ENCODE results near the gene PLCG1.

The PLCG1 gene

DNA sequence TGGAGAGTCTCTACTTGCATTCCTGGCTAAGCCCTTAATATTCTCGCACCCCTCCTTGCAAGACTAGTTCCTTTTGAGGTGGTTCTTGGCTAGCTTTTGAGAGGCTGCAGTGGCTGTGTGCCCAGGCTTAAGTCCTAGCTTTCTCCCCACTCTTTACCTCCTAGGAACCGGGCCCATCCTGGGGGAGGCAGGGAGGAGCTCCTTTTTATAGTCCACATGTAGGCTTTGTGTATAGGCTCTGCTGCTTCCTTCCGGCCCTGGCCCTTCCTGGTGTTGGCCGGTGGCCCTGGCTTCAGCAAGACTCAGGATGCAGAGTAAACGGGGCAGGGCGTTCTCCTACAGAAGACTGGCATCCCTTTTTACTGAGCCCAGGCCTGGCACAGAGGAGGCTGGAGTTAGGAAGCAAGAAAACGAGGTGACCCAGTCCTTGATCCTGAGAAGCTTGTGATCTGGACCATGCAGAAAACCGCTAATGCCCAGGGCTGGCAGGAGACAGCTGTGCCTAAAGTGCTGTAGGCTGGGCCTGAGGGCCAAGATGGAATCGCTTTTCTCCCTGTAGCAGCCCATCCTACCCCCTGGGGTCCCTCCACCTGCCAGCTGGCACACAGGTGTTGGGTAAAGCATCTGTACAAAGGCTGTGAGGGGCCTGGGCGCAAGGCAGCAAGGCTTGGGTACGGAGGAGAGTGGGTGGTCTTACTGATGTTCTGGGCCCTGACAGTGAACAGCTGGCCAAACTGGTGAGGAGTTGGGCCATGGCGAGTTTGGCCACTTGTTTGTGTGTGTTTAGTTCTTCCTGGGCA is 8.7 kb downstream of the PLCG1 start:
- H3K27ac ChIP-seq (ENCODE audit: low read length, poor library complexity, severe bottlenecking) = no peak overlapping the region
- no peak overlapping the region for H3K9ac ChIP-seq (ENCODE audit: low read length)
- H3K4ac ChIP-seq (ENCODE audit: low read depth in 1 of 2, low read length in 2 of 2) = no peak overlapping the region
- H3K9me3 ChIP-seq (ENCODE audit: control insufficient read depth, low read length) = no peaks in the 10 kb centered on the region
- H3K79me1 ChIP-seq (replicated peaks; ENCODE audit: low read length, poor library complexity, severe bottlenecking) = peaks cover 14% of the 10 kb centered on the region
- WGBS = 95% methylated on average over 10 of the region's 12 CpGs
- H2BK5ac ChIP-seq (ENCODE audit: low read depth, low read length, poor library complexity, severe bottlenecking) = no peak overlapping the region
- H3K14ac ChIP-seq (ENCODE audit: low read length in 2 of 2) = no peak overlapping the region
- H3K18ac ChIP-seq (ENCODE audit: low read depth in 1 of 2, low read length in 2 of 2) = no peak overlapping the region
- H2BK12ac ChIP-seq (ENCODE audit: low read length in 2 of 2) = no peak overlapping the region
- H3K4me2 ChIP-seq (ENCODE audit: low read length, poor library complexity, severe bottlenecking) = no peak overlapping the region
- no peak overlapping the region for H2AFZ ChIP-seq (ENCODE audit: low read depth, low read length)
- peaks cover 29% of the 10 kb centered on the region for H3K4me1 ChIP-seq (ENCODE audit: control insufficient read depth, insufficient read depth, low read depth, low read length)
- H3K36me3 ChIP-seq (ENCODE audit: control insufficient read depth in 1 of 2, insufficient read depth in 2 of 2, low read depth in 1 of 2, low read length in 2 of 2) = peaks cover 0 to 12% of the 10 kb centered on the region in 2 experiments
- H4K91ac ChIP-seq (ENCODE audit: low read length) = no peak overlapping the region
- H3K23ac ChIP-seq (ENCODE audit: low read length in 2 of 2) = no peak overlapping the region
- no peak overlapping the region for H4K8ac ChIP-seq (ENCODE audit: low read length)
- no peaks in the 10 kb centered on the region for H3K27me3 ChIP-seq (ENCODE audit: control insufficient read depth in 1 of 2, insufficient read depth in 1 of 2, low read length in 2 of 2)
- H3K4me3 ChIP-seq (ENCODE audit: insufficient read depth in 1 of 2, low read depth in 1 of 2, low read length in 2 of 2) = no peak overlapping the region
- H2AK5ac ChIP-seq (ENCODE audit: low read length, severe bottlenecking) = no peak overlapping the region
- DNase-seq = no peak
- no peak overlapping the region for H2BK120ac ChIP-seq (ENCODE audit: low read depth, low read length)
- no peak overlapping the region for H2BK15ac ChIP-seq (ENCODE audit: low read depth, poor library complexity, severe bottlenecking)

GRCh38 chr20:41147767-41148191 is 10.4 kb downstream of the PLCG1 start:
- no peak overlapping the region for H4K8ac ChIP-seq (ENCODE audit: low read length)
- H3K79me1 ChIP-seq (replicated peaks; ENCODE audit: low read length, poor library complexity, severe bottlenecking) = peaks cover 21% of the 10 kb centered on the region
- H2BK12ac ChIP-seq (ENCODE audit: low read length in 2 of 2) = no peak overlapping the region
- H3K27me3 ChIP-seq (ENCODE audit: control insufficient read depth in 1 of 2, insufficient read depth in 1 of 2, low read length in 2 of 2) = no peaks in the 10 kb centered on the region
- WGBS = 77% methylated on average over 8 of the region's 8 CpGs
- H3K27ac ChIP-seq (ENCODE audit: low read length, poor library complexity, severe bottlenecking) = no peak overlapping the region
- peaks cover 0 to 16% of the 10 kb centered on the region in 2 experiments for H3K36me3 ChIP-seq (ENCODE audit: control insufficient read depth in 1 of 2, insufficient read depth in 2 of 2, low read depth in 1 of 2, low read length in 2 of 2)
- H4K91ac ChIP-seq (ENCODE audit: low read length) = no peak overlapping the region
- H3K9me3 ChIP-seq (ENCODE audit: control insufficient read depth, low read length) = no peaks in the 10 kb centered on the region
- H2BK120ac ChIP-seq (ENCODE audit: low read depth, low read length) = no peak overlapping the region
- no peak overlapping the region for H2BK15ac ChIP-seq (ENCODE audit: low read depth, poor library complexity, severe bottlenecking)
- H3K4me1 ChIP-seq (ENCODE audit: control insufficient read depth, insufficient read depth, low read depth, low read length) = peaks cover 27% of the 10 kb centered on the region
- peak overlapping the region in 1 of 2 experiments; percentile 26 for H3K14ac ChIP-seq (ENCODE audit: low read length in 2 of 2)
- no peak overlapping the region for H3K23ac ChIP-seq (ENCODE audit: low read length in 2 of 2)
- DNase-seq = no peak
- no peak overlapping the region for H3K9ac ChIP-seq (ENCODE audit: low read length)
- no peak overlapping the region for H3K18ac ChIP-seq (ENCODE audit: low read depth in 1 of 2, low read length in 2 of 2)
- no peak overlapping the region for H2BK5ac ChIP-seq (ENCODE audit: low read depth, low read length, poor library complexity, severe bottlenecking)
- no peak overlapping the region for H2AK5ac ChIP-seq (ENCODE audit: low read length, severe bottlenecking)
- no peak overlapping the region for H3K4ac ChIP-seq (ENCODE audit: low read depth in 1 of 2, low read length in 2 of 2)
- H3K4me3 ChIP-seq (ENCODE audit: insufficient read depth in 1 of 2, low read depth in 1 of 2, low read length in 2 of 2) = no peak overlapping the region
- no peak overlapping the region for H2AFZ ChIP-seq (ENCODE audit: low read depth, low read length)
- H3K4me2 ChIP-seq (ENCODE audit: low read length, poor library complexity, severe bottlenecking) = no peak overlapping the region

- peaks cover 0 to 16% of the 10 kb centered on the region in 2 experiments for H3K36me3 ChIP-seq (ENCODE audit: control insufficient read depth in 1 of 2, insufficient read depth in 2 of 2, low read depth in 1 of 2, low read length in 2 of 2)
- no peak overlapping the region for H2AK5ac ChIP-seq (ENCODE audit: low read length, severe bottlenecking)
- H3K4me2 ChIP-seq (ENCODE audit: low read length, poor library complexity, severe bottlenecking) = no peak overlapping the region
- no peak overlapping the region for H2BK12ac ChIP-seq (ENCODE audit: low read length in 2 of 2)
- H4K91ac ChIP-seq (ENCODE audit: low read length) = no peak overlapping the region
- H3K79me1 ChIP-seq (replicated peaks; ENCODE audit: low read length, poor library complexity, severe bottlenecking) = peaks cover 21% of the 10 kb centered on the region
- no peak overlapping the region for H3K23ac ChIP-seq (ENCODE audit: low read length in 2 of 2)
- H3K27me3 ChIP-seq (ENCODE audit: control insufficient read depth in 1 of 2, insufficient read depth in 1 of 2, low read length in 2 of 2) = no peaks in the 10 kb centered on the region
- H2BK120ac ChIP-seq (ENCODE audit: low read depth, low read length) = no peak overlapping the region
- H3K9ac ChIP-seq (ENCODE audit: low read length) = no peak overlapping the region
- H2BK15ac ChIP-seq (ENCODE audit: low read depth, poor library complexity, severe bottlenecking) = no peak overlapping the region
- no peak overlapping the region for H3K27ac ChIP-seq (ENCODE audit: low read length, poor library complexity, severe bottlenecking)
- DNase-seq = no peak
- H3K4me3 ChIP-seq (ENCODE audit: insufficient read depth in 1 of 2, low read depth in 1 of 2, low read length in 2 of 2) = no peak overlapping the region
- peaks cover 23% of the 10 kb centered on the region for H3K4me1 ChIP-seq (ENCODE audit: control insufficient read depth, insufficient read depth, low read depth, low read length)
- no peaks in the 10 kb centered on the region for H3K9me3 ChIP-seq (ENCODE audit: control insufficient read depth, low read length)
- no peak overlapping the region for H3K14ac ChIP-seq (ENCODE audit: low read length in 2 of 2)
- WGBS = 97% methylated on average over 4 of the region's 5 CpGs
- H2BK5ac ChIP-seq (ENCODE audit: low read depth, low read length, poor library complexity, severe bottlenecking) = no peak overlapping the region
- H3K4ac ChIP-seq (ENCODE audit: low read depth in 1 of 2, low read length in 2 of 2) = no peak overlapping the region
- no peak overlapping the region for H4K8ac ChIP-seq (ENCODE audit: low read length)
- H3K18ac ChIP-seq (ENCODE audit: low read depth in 1 of 2, low read length in 2 of 2) = no peak overlapping the region
- H2AFZ ChIP-seq (ENCODE audit: low read depth, low read length) = no peak overlapping the region
These were observed 11.6 kb downstream of the PLCG1 start for GRCh38 chr20:41148942-41149341.

- WGBS = 67% methylated on average over 3 of the region's 3 CpGs
These were observed 13.3 kb downstream of the PLCG1 start for GRCh38 chr20:41150664-41151063.

More at GRCh38 chr20:41150664-41151063, 13.3 kb downstream of the PLCG1 start:
- no peak overlapping the region for H3K4me3 ChIP-seq (ENCODE audit: insufficient read depth in 1 of 2, low read depth in 1 of 2, low read length in 2 of 2)
- peaks cover 22% of the 10 kb centered on the region for H3K79me1 ChIP-seq (replicated peaks; ENCODE audit: low read length, poor library complexity, severe bottlenecking)
- no peak overlapping the region for H2BK5ac ChIP-seq (ENCODE audit: low read depth, low read length, poor library complexity, severe bottlenecking)
- H4K8ac ChIP-seq (ENCODE audit: low read length) = no peak overlapping the region
- no peak overlapping the region for H3K9ac ChIP-seq (ENCODE audit: low read length)
- no peak overlapping the region for H3K4ac ChIP-seq (ENCODE audit: low read depth in 1 of 2, low read length in 2 of 2)
- H2BK12ac ChIP-seq (ENCODE audit: low read length in 2 of 2) = no peak overlapping the region
- H3K23ac ChIP-seq (ENCODE audit: low read length in 2 of 2) = peak overlapping the region in 1 of 2 experiments; percentile 15
- no peaks in the 10 kb centered on the region for H3K27me3 ChIP-seq (ENCODE audit: control insufficient read depth in 1 of 2, insufficient read depth in 1 of 2, low read length in 2 of 2)
- no peaks in the 10 kb centered on the region for H3K9me3 ChIP-seq (ENCODE audit: control insufficient read depth, low read length)
- H2BK120ac ChIP-seq (ENCODE audit: low read depth, low read length) = no peak overlapping the region
- peaks cover 0 to 19% of the 10 kb centered on the region in 2 experiments for H3K36me3 ChIP-seq (ENCODE audit: control insufficient read depth in 1 of 2, insufficient read depth in 2 of 2, low read depth in 1 of 2, low read length in 2 of 2)
- H2BK15ac ChIP-seq (ENCODE audit: low read depth, poor library complexity, severe bottlenecking) = no peak overlapping the region
- H3K18ac ChIP-seq (ENCODE audit: low read depth in 1 of 2, low read length in 2 of 2) = no peak overlapping the region
- H2AK5ac ChIP-seq (ENCODE audit: low read length, severe bottlenecking) = no peak overlapping the region
- no peak overlapping the region for H3K14ac ChIP-seq (ENCODE audit: low read length in 2 of 2)
- peaks cover 24% of the 10 kb centered on the region for H3K4me1 ChIP-seq (ENCODE audit: control insufficient read depth, insufficient read depth, low read depth, low read length)
- H2AFZ ChIP-seq (ENCODE audit: low read depth, low read length) = no peak overlapping the region
- DNase-seq = no peak
- H3K4me2 ChIP-seq (ENCODE audit: low read length, poor library complexity, severe bottlenecking) = no peak overlapping the region
- no peak overlapping the region for H3K27ac ChIP-seq (ENCODE audit: low read length, poor library complexity, severe bottlenecking)
- no peak overlapping the region for H4K91ac ChIP-seq (ENCODE audit: low read length)
